Measurements from ENCODE around the gene CEMP1. TPM values are rescaled to one million over a fixed set of nuclear protein-coding genes. Genes with fewer than 3 reads are reported as not detected.
"Not testable (repeated sequence)": the region's sequence is repeated elsewhere in the genome, so short reads cannot be mapped to it uniquely, and the experiment has no call there.

CEMP1 gene, protein sequence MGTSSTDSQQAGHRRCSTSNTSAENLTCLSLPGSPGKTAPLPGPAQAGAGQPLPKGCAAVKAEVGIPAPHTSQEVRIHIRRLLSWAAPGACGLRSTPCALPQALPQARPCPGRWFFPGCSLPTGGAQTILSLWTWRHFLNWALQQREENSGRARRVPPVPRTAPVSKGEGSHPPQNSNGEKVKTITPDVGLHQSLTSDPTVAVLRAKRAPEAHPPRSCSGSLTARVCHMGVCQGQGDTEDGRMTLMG
- total RNA-seq (2012; rRNA removed) = not detected in 2 replicates

DNA sequence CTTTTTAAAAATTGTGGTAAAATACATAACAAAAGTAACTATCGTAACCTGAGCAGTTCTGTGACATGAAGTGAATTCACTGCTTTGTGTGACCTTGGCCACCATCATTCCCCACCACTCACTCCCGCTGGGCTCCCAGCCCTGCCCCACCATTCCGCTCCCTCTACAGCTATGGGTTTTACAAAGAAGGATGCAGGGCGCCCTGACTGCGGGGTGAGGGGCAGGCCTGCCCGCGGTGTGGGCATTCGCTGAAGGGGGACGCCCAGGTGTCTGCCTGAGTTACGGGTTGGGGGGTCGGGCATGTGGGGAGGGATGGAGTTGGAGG is at the start of gene CEMP1:
Gene CEMP1 (minus strand): TSS at position 38 of the 325 bp plus-strand sequence. CDS start 335 bp downstream, outside the sequence.
- peak within 1 kb of the TSS; percentile 89 for H3K4me2 ChIP-seq (ENCODE audit: low read length)
- peaks cover 28% of the 10 kb centered on the region for H3K4me1 ChIP-seq (ENCODE audit: control insufficient read depth, insufficient read depth, low read length)
- H3K9me3 ChIP-seq (replicated peaks; ENCODE audit: low read length) = no peaks in the 10 kb centered on the region
- H3K4me3 ChIP-seq (ENCODE audit: low read length) = peak within 1 kb of the TSS; percentile 71
- H3K9ac ChIP-seq (ENCODE audit: low read depth, low read length) = peak within 1 kb of the TSS; percentile 77
- H3K36me3 ChIP-seq (ENCODE audit: insufficient read depth, low read length) = peaks cover 34% of the 10 kb centered on the region
- no peaks in the 10 kb centered on the region for H3K27me3 ChIP-seq (ENCODE audit: control insufficient read depth, insufficient read depth, low read length)

DNA sequence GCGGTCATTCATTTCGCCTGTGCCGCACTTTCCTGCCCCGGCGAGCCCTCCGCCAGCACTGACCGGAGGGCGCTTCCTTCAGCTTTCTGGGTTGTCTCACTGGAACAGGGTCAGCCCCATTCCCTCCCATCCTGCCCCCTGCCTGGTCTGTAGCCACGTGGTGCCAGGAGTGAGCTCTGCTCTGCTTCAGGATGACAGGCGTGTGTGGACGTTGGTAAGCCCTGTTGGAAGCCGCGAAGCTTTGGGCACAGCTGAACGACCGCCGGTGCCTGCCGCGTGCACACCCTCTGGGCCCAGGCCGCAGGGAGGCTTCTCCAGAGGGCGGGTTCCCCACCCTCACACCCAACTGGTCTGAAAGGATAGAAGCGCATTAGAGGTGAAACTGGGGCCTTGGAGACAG is 49.6 kb upstream of the CEMP1 start:
- not testable (repeated sequence) for H3K36me3 ChIP-seq (ENCODE audit: insufficient read depth, low read length); H3K27me3 ChIP-seq (ENCODE audit: control insufficient read depth, insufficient read depth, low read length); H3K9ac ChIP-seq (ENCODE audit: low read depth, low read length); H3K9me3 ChIP-seq (replicated peaks; ENCODE audit: low read length); H3K4me1 ChIP-seq (ENCODE audit: control insufficient read depth, insufficient read depth, low read length); H3K4me3 ChIP-seq (ENCODE audit: low read length); H3K4me2 ChIP-seq (ENCODE audit: low read length)

DNA sequence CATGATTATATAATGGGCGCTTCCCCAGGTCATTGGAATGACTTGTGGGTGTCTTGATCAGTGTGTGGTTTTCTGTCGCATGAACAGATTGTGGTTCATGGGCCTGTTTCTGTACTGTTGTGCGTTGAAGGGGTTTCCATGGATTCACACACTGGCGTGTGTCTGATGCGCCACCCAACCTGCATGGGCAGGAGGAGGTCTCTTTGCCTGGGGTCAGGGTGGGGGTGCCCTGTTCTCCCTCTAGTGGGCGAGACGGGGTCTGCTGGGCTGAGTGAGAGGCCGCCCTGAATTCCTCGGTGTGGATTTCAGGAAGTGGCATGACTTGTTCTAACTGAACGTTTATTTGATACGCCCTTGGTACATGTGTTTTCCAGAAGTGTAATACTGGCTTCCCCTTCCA is 48.9 kb upstream of the CEMP1 start:
- H3K9me3 ChIP-seq (replicated peaks; ENCODE audit: low read length); H3K27me3 ChIP-seq (ENCODE audit: control insufficient read depth, insufficient read depth, low read length); H3K4me2 ChIP-seq (ENCODE audit: low read length); H3K4me1 ChIP-seq (ENCODE audit: control insufficient read depth, insufficient read depth, low read length); H3K4me3 ChIP-seq (ENCODE audit: low read length); H3K9ac ChIP-seq (ENCODE audit: low read depth, low read length); H3K36me3 ChIP-seq (ENCODE audit: insufficient read depth, low read length): not testable (repeated sequence)

DNA sequence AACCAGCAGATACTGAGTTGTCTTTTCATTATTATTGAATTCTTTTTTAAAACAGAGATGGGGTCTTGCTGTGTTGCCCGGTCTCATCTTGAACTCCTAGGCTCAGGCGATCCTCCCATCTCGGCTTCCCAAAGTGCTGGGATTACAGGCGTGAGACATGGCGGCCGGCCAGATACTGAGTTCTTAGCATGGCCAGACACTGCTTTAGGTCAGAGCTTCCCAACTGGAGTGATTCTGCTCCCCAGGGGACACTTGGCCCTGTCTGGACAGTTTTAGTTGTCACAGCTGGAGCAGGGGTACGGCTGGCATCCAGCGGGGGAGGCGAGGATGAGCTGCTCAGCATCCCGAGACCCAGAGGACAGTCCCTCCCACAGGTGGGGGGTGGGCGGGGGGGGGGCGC is 47.7 kb upstream of the CEMP1 start:
- H3K9me3 ChIP-seq (replicated peaks; ENCODE audit: low read length); H3K9ac ChIP-seq (ENCODE audit: low read depth, low read length); H3K4me3 ChIP-seq (ENCODE audit: low read length); H3K27me3 ChIP-seq (ENCODE audit: control insufficient read depth, insufficient read depth, low read length); H3K4me1 ChIP-seq (ENCODE audit: control insufficient read depth, insufficient read depth, low read length); H3K36me3 ChIP-seq (ENCODE audit: insufficient read depth, low read length); H3K4me2 ChIP-seq (ENCODE audit: low read length): not testable (repeated sequence)

DNA sequence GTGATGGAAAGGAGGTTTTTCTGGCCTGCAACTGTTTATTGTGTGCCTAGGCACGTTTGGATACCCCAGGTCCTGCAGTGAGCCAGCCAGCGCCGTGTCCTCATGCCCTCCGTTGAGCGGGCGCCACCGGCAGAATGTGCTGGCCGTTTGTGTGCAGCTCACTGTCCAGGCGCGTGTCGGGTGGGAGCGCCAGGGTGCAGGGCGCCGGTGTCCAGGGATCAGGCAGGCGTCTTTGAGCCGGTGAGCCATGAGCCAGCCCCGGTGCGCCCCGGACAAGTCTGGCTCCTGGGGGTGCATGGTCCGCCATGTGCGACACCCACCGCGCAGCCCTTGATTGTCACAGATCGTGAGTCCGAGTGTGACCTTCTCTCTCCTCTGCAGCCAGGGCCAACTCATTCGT is 45.8 kb upstream of the CEMP1 start:
- not testable (repeated sequence) for H3K9ac ChIP-seq (ENCODE audit: low read depth, low read length); H3K4me2 ChIP-seq (ENCODE audit: low read length); H3K4me1 ChIP-seq (ENCODE audit: control insufficient read depth, insufficient read depth, low read length); H3K27me3 ChIP-seq (ENCODE audit: control insufficient read depth, insufficient read depth, low read length); H3K36me3 ChIP-seq (ENCODE audit: insufficient read depth, low read length); H3K9me3 ChIP-seq (replicated peaks; ENCODE audit: low read length); H3K4me3 ChIP-seq (ENCODE audit: low read length)

DNA sequence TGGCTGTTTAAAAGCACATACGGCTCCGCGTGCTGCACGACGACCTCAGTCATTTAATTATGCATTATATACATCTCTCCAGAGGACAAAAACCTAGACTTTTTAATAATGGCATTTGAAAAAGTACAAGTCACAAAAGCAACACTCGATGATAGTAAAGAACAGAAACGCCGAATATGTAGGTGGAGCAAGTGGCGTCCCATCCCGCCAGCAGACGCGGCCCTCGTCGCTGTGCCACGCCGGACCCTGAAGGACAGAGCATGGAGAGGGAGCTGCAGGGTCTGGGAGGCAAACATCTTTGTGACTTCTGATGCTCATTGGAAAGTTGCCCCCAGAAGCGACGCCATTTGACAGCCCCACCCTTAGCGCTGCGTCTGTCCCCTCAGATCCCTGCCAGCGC is 44.6 kb upstream of the CEMP1 start:
- H3K27me3 ChIP-seq (ENCODE audit: control insufficient read depth, insufficient read depth, low read length); H3K9me3 ChIP-seq (replicated peaks; ENCODE audit: low read length); H3K4me3 ChIP-seq (ENCODE audit: low read length); H3K36me3 ChIP-seq (ENCODE audit: insufficient read depth, low read length); H3K4me2 ChIP-seq (ENCODE audit: low read length); H3K9ac ChIP-seq (ENCODE audit: low read depth, low read length); H3K4me1 ChIP-seq (ENCODE audit: control insufficient read depth, insufficient read depth, low read length): not testable (repeated sequence)

DNA sequence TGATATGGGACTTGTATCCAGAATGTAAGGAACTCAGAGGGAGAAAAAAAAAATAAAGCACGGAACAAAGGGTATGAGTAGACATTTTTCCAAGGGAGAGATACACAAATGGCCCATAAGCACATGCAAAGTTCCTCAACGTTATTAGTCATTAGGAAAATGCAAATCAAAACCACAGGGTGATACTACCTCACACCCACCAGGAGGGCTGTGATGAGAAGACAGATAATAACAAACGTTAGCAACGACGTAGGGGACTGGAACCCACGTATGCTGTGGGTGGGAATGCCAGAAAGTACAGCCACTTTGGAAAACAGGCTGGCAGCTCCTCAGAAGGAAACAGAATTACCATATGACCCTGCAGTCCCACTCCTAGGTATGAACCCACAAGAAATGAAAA is 41.5 kb upstream of the CEMP1 start:
- not testable (repeated sequence) for H3K4me3 ChIP-seq (ENCODE audit: low read length); H3K36me3 ChIP-seq (ENCODE audit: insufficient read depth, low read length); H3K4me2 ChIP-seq (ENCODE audit: low read length); H3K9ac ChIP-seq (ENCODE audit: low read depth, low read length); H3K27me3 ChIP-seq (ENCODE audit: control insufficient read depth, insufficient read depth, low read length); H3K4me1 ChIP-seq (ENCODE audit: control insufficient read depth, insufficient read depth, low read length); H3K9me3 ChIP-seq (replicated peaks; ENCODE audit: low read length)

DNA sequence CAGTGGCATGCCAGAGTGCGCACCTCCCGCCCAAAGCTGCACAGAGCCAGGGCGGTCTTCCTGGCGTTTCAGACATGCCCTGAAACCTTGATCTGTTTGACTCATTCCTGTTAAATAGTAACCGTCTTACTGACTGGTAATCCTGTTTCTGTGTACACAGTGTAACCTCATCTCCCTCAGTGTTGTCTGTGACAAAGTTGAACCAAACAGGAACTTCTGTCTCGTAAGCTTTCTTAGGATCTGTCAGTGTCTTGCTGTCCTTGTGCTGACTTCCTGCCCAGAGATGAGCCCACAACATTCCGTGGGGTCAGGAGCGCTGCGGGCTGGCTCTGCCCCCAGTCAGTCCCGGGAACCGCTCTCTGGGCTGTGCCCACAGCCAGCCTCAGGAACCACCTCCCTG is 37.4 kb upstream of the CEMP1 start:
- not testable (repeated sequence) for H3K4me3 ChIP-seq (ENCODE audit: low read length); H3K4me2 ChIP-seq (ENCODE audit: low read length); H3K9ac ChIP-seq (ENCODE audit: low read depth, low read length); H3K4me1 ChIP-seq (ENCODE audit: control insufficient read depth, insufficient read depth, low read length); H3K27me3 ChIP-seq (ENCODE audit: control insufficient read depth, insufficient read depth, low read length); H3K9me3 ChIP-seq (replicated peaks; ENCODE audit: low read length); H3K36me3 ChIP-seq (ENCODE audit: insufficient read depth, low read length)

DNA sequence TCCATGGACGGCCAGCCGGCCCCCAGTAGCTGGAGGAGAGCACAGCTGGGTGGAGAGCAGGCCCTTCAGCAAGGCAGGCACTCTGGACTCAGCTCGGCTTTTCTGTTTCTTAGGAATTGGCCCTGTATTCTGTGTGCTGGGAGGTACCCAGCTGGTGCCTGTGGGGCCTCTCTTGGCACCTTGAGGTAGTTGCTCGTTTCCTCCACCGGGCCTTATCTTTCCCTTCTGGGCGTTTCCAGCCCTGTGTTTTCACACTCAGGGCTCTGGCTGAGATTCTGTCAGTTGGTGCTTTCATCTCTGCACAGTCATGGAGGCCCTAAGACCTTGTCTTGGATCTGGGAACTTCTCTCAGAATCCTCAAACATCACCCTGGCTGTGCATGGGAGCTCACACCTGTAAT is 36.3 kb upstream of the CEMP1 start:
- not testable (repeated sequence) for H3K4me1 ChIP-seq (ENCODE audit: control insufficient read depth, insufficient read depth, low read length); H3K36me3 ChIP-seq (ENCODE audit: insufficient read depth, low read length); H3K4me3 ChIP-seq (ENCODE audit: low read length); H3K9ac ChIP-seq (ENCODE audit: low read depth, low read length); H3K27me3 ChIP-seq (ENCODE audit: control insufficient read depth, insufficient read depth, low read length); H3K9me3 ChIP-seq (replicated peaks; ENCODE audit: low read length); H3K4me2 ChIP-seq (ENCODE audit: low read length)

DNA sequence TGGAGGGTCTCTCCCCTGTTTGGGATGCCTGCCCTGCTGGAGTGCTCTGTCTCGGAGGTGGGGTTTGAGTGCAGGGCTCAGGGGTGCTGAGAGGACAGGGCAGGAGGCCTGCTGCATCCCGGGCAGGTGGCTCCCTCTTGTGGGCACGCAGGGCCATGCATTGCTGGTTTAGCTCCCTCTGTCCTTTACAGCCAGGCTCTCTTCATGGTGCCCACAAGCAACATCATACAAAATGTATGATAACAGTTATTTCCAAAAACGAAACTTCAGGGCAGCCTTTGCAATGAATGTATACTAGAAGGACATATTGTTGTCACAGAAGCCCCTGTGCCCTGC is 29.6 kb upstream of the CEMP1 start:
- not testable (repeated sequence) for H3K36me3 ChIP-seq (ENCODE audit: insufficient read depth, low read length)

DNA sequence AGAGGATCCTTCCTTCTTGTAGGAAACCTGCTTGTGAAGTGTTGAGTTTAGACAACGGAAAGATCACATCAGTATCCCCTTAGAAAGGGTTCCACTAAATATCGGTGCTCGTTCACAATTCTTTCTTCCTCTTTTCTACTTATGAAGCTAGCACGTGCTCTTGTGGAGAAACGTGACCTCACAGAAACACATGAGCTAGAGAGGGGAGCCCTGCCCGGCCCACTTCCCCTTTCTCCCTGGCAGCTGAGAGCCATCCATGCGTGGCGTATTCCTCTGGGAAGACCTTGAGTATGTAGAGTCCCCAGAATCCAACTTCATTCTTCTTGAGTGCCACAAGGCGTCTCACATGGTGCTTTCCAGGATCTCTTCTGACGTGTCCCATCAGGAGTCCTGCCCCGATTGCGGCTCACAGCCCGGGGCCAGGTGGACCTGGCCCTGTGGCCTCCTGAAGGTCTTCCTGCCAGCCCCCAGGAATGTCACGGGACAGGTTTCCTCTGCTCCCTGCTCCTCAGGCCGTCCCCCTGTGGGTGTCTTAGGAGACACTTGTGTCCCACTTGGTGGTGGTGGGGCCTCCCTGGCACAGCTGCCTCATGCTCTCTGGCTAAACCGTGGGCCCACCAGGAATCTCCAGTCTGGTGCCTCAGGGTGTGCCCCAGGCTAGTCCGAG is 29.1 kb upstream of the CEMP1 start:
- H3K4me1 ChIP-seq (ENCODE audit: control insufficient read depth, insufficient read depth, low read length); H3K27me3 ChIP-seq (ENCODE audit: control insufficient read depth, insufficient read depth, low read length); H3K36me3 ChIP-seq (ENCODE audit: insufficient read depth, low read length); H3K4me2 ChIP-seq (ENCODE audit: low read length); H3K9me3 ChIP-seq (replicated peaks; ENCODE audit: low read length); H3K9ac ChIP-seq (ENCODE audit: low read depth, low read length); H3K4me3 ChIP-seq (ENCODE audit: low read length): not testable (repeated sequence)

More for the DNA sequence above, 29.6 kb upstream of the CEMP1 start:
- H3K9me3 ChIP-seq (replicated peaks; ENCODE audit: low read length); H3K4me3 ChIP-seq (ENCODE audit: low read length); H3K27me3 ChIP-seq (ENCODE audit: control insufficient read depth, insufficient read depth, low read length); H3K4me1 ChIP-seq (ENCODE audit: control insufficient read depth, insufficient read depth, low read length); H3K4me2 ChIP-seq (ENCODE audit: low read length); H3K9ac ChIP-seq (ENCODE audit: low read depth, low read length): not testable (repeated sequence)

DNA sequence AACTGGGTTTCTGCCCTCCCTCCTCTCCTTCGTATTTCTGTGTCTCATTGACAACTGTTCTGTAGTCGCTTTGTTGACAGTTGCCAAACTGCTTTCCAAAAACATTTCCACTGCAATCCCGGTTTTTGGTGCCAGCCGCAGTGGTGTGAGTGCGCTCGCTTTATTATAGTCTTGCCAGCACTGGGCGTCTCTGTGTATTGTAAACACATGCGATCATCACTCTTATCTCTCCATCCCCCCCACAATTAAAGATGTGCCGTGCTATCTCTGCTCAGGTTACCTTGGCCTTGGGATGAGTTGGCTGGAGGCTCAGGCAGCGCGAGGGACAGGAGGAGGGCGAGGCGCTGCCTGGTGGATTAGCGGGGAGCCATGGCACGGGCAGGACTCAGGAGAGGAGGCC is 25.9 kb upstream of the CEMP1 start:
- not testable (repeated sequence) for H3K36me3 ChIP-seq (ENCODE audit: insufficient read depth, low read length); H3K9ac ChIP-seq (ENCODE audit: low read depth, low read length); H3K27me3 ChIP-seq (ENCODE audit: control insufficient read depth, insufficient read depth, low read length); H3K9me3 ChIP-seq (replicated peaks; ENCODE audit: low read length); H3K4me3 ChIP-seq (ENCODE audit: low read length); H3K4me2 ChIP-seq (ENCODE audit: low read length); H3K4me1 ChIP-seq (ENCODE audit: control insufficient read depth, insufficient read depth, low read length)

Data from skeletal muscle satellite cell (primary cell).